Esophagus muscularis mucosa (tissue), 4 donors: ENCODE results near the gene KCNMB2. TPM values are rescaled to one million over a fixed set of nuclear protein-coding genes. Genes with fewer than 3 reads are reported as not detected.

Experiments used
- DNase-seq: peaks from one replicate; pipeline ENCODE4 v3.0.0-alpha.2; 2017; ENCODE audit errors: extremely low spot score
- H3K27ac ChIP-seq, 4 donors: fragments of 200-600 bp; sonication (generic); replicated peaks in 1 of 4; 1 replicate in 3 of 4; 2 replicates in 1 of 4; pipeline ENCODE4 v1.5.1; 2016 to 2019; ENCODE audit warnings: mild to moderate bottlenecking in 1 of 4
- H3K27me3 ChIP-seq, 4 donors: fragments of 200-600 bp; sonication (generic); one replicate each; pipeline versions ENCODE4 v1.5.1 to v1.6.0; 2016 to 2019
- H3K36me3 ChIP-seq, 4 donors: fragments of 200-600 bp; sonication (generic); one replicate each; pipeline ENCODE4 v1.5.1; 2016 to 2019
- H3K4me1 ChIP-seq, 4 donors: fragments of 200-600 bp; sonication (generic); one replicate each; pipeline ENCODE4 v1.5.1; 2016 to 2019
- H3K4me3 ChIP-seq, 4 donors: fragments of 200-600 bp; sonication (generic); 1 replicate in 2 of 4; 2 replicates in 2 of 4; pipeline ENCODE4 v1.5.1; 2016 to 2019; ENCODE audit warnings: mild to moderate bottlenecking in 4 of 4, moderate library complexity in 1 of 4
- H3K9me3 ChIP-seq, 4 donors: fragments of 200-600 bp; sonication (generic); 1 replicate in 3 of 4; 2 replicates in 1 of 4; pipeline ENCODE4 v1.5.1; 2016 to 2019
- EP300 ChIP-seq: sonication (generic); formaldehyde crosslinking; IDR thresholded peaks from one replicate; pipeline ENCODE4 v1.6.1; 2017; ENCODE audit warnings: antibody characterized with exemption
- POLR2A ChIP-seq: fragments of 450-650 bp; IDR thresholded peaks from one replicate; pipeline ENCODE4 v1.6.1; 2017; ENCODE audit warnings: antibody characterized with exemption, moderate library complexity, mild to moderate bottlenecking, low read depth
- POLR2AphosphoS5 ChIP-seq, 2 donors: sonication (generic); formaldehyde crosslinking; IDR thresholded peaks; one replicate each; pipeline ENCODE4 v1.6.1; 2017; ENCODE audit warnings: antibody characterized with exemption in 2 of 2
- WGBS: methylation state at CpG from one replicate; pipeline ENCODE4 v1.1.5; 2018; 5-methylcytosine and 5-hydroxymethylcytosine counted together
- intact Hi-C: fragments of 100-400 bp; cut with DNase I; formaldehyde crosslinking; loops from one replicate; pipeline ENCODE4 v1.15.1; 2023
- total RNA-seq, 4 donors: library from RNA; depleted of rRNA; stranded (reverse); fragments of >200 nt; gene quantifications; one replicate each; pipeline versions ENCODE4 v1.1.0 to v1.2.1, GENCODE V29; 2016
- TF ChIP-seq, protein P1 (sequence below), 3 experiments: fragments of 200-600 bp in 2 of 3; fragments of 450-650 bp in 1 of 3; sonication (generic) in 2 of 3; IDR thresholded peaks; one replicate each; pipeline ENCODE4 v1.5.1; 2017 to 2019; ENCODE audit warnings: antibody characterized with exemption in 3 of 3, mild to moderate bottlenecking in 2 of 3, moderate library complexity in 1 of 3

The KCNMB2 gene
- total RNA-seq, 4 donors from 2014 or later = 0.17 to 0.40 TPM; not detected in 2

DNA sequence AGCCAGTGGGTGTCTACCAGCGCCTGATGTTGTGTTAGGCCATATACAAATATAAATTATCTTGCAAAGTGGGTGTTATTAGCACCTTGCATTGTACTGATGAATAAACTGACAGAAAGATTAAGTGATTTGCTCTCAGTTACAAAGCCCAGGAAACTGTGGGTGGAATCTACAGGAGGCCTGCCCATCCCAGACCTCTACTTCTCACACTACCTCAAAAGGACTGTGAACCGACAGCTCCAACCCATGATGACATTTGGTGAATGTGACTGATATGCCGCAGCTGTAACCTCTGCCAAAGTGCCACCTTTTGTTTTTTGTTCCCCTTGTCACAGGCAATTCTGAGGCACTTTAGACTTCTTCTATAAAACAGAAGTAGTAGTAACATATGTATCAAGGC, 43.7 kb upstream of the KCNMB2 start:
- no peaks in the 10 kb centered on the region for H3K36me3 ChIP-seq
- whole genome bisulfite sequencing = 69% methylated on average over 3 of the region's 3 CpGs

DNA sequence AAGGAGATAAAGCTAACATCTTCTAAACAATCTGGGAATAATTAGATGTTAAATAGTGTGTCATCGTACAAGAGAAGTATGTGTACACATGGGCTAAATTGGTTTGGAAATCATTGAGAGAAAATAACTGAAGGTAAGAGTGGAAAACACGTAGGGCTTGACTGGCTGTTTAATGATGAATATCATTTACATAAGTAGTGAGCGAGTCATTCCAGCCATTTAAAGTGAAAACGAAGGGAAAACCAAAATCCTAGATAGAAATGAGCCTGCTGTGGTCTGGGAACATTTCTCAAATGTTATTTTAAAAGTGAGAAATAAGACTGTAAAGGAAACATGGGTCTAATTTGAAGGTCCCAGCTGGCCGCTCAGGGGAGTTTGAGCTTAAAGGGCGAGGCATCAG, 41.9 kb upstream of the KCNMB2 start:
- Histone ChIP-seq H3K27me3 (no peaks in the 10 kb centered on the region), H3K4me3 (no peak overlapping the region), H3K27ac (no peak overlapping the region), H3K9me3 (no peaks in the 10 kb centered on the region), H3K4me1 (no peaks in the 10 kb centered on the region), H3K36me3 (no peaks in the 10 kb centered on the region)
- 69% methylated on average over 6 of the region's 6 CpGs for WGBS
- DNase-seq = no peak
- intact Hi-C loops = no loop called here
- TF ChIP-seq POLR2AphosphoS5 (IDR thresholded peaks at IDR 0.05) (no peak), POLR2A (no peak), EP300 (no peak)
- TF ChIP-seq, protein P1, sequence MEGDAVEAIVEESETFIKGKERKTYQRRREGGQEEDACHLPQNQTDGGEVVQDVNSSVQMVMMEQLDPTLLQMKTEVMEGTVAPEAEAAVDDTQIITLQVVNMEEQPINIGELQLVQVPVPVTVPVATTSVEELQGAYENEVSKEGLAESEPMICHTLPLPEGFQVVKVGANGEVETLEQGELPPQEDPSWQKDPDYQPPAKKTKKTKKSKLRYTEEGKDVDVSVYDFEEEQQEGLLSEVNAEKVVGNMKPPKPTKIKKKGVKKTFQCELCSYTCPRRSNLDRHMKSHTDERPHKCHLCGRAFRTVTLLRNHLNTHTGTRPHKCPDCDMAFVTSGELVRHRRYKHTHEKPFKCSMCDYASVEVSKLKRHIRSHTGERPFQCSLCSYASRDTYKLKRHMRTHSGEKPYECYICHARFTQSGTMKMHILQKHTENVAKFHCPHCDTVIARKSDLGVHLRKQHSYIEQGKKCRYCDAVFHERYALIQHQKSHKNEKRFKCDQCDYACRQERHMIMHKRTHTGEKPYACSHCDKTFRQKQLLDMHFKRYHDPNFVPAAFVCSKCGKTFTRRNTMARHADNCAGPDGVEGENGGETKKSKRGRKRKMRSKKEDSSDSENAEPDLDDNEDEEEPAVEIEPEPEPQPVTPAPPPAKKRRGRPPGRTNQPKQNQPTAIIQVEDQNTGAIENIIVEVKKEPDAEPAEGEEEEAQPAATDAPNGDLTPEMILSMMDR (IDR thresholded peaks at IDR 0.05) = no peak

More for the DNA sequence above, 43.7 kb upstream of the KCNMB2 start:
- H3K27ac ChIP-seq = no peak overlapping the region
- H3K4me3 ChIP-seq = no peak overlapping the region
- DNase-seq = no peak
- H3K4me1 ChIP-seq = no peaks in the 10 kb centered on the region
- H3K27me3 ChIP-seq = no peaks in the 10 kb centered on the region
- TF ChIP-seq POLR2AphosphoS5 (IDR thresholded peaks at IDR 0.05) (no peak), EP300 (no peak)
- TF ChIP-seq, protein P1 (IDR thresholded peaks at IDR 0.05) = no peak
- H3K9me3 ChIP-seq = no peaks in the 10 kb centered on the region
- intact Hi-C loops = no loop called here

DNA sequence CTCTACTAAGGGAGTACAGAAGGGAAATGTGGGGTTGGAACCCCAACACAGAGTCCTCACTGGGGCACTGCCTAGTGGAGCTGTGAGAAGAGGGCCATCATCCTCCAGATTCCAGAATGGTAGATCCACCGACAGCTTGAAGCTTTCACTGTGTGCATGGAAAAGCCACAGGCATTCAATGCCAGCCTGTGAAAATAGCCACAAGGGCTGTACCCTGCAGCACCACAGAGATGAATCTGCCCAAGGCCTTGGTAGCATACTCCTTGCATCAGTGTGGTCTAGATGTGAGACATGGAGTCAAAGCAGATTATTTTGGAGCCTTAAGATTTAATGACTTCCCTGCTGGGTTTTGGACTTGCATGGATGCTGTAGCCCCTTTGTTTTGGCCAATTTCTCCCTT, 39.3 kb upstream of the KCNMB2 start:
- WGBS = 100% methylated on average over 1 of the region's 1 CpG
- intact Hi-C loops = no loop called here
- TF ChIP-seq, protein P1 (IDR thresholded peaks at IDR 0.05) = no peak
- no peak for TF ChIP-seq EP300
- TF ChIP-seq POLR2AphosphoS5 (IDR thresholded peaks at IDR 0.05) = no peak
- TF ChIP-seq POLR2A = no peak

DNA sequence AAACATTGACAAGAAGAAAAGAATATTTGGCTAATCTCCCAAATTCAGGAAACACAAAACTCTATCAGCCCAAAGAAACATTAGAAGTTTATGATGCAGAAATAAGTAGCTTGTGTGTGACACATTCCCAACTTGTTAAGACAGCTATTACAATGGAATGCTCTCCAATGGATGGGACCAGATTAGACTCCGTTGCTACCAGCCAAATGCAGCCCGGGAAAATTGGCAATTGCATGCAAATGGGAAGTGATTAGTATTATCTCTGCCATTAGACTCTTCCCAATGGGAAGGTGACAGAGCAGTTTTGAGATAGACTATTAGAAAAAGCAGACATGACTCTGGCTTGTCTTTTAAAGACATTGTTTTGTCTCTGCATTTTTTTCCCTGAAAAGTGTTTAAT, 37.4 kb upstream of the KCNMB2 start:
- intact Hi-C loops = no loop called here
- Histone ChIP-seq H3K4me3 (no peak overlapping the region), H3K27ac (no peak overlapping the region), H3K4me1 (no peaks in the 10 kb centered on the region), H3K36me3 (no peaks in the 10 kb centered on the region), H3K27me3 (no peaks in the 10 kb centered on the region), H3K9me3 (no peaks in the 10 kb centered on the region)
- no peak for DNase-seq
- WGBS = 48% methylated on average over 2 of the region's 2 CpGs
- TF ChIP-seq EP300 (no peak), POLR2A (no peak), POLR2AphosphoS5 (IDR thresholded peaks at IDR 0.05) (no peak)
- TF ChIP-seq, protein P1 (IDR thresholded peaks at IDR 0.05) = no peak

More for the DNA sequence above, 39.3 kb upstream of the KCNMB2 start:
- no peak for DNase-seq
- H3K4me3 ChIP-seq = no peak overlapping the region
- no peaks in the 10 kb centered on the region for H3K36me3 ChIP-seq
- no peaks in the 10 kb centered on the region for H3K9me3 ChIP-seq
- no peaks in the 10 kb centered on the region for H3K27me3 ChIP-seq
- no peaks in the 10 kb centered on the region for H3K4me1 ChIP-seq
- no peak overlapping the region for H3K27ac ChIP-seq

DNA sequence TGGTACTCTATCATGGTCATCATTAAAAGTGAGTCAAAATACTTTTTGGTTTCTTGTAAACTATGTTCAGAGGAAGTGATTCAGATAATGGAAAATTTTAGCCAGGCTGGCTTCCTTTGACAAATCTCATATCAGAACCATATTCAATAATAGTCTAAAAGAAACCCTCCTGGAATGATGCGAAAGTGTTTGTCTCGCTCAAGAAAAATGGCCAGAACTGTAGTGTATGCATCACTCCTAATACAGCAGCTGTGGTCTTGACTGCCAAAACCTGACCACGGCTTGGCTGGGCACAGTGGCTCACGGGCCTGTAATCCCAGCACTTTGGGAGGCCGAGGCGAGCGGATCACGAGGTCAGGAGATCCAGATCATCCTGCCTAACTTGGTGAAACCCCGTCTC, 35.6 kb upstream of the KCNMB2 start:
- Histone ChIP-seq H3K27me3 (no peaks in the 10 kb centered on the region), H3K9me3 (no peaks in the 10 kb centered on the region), H3K27ac (no peak overlapping the region), H3K4me3 (no peak overlapping the region), H3K36me3 (no peaks in the 10 kb centered on the region), H3K4me1 (no peaks in the 10 kb centered on the region)
- 76% methylated on average over 9 of the region's 9 CpGs for WGBS
- DNase-seq = no peak
- intact Hi-C loops = no loop called here
- TF ChIP-seq POLR2A (no peak), POLR2AphosphoS5 (IDR thresholded peaks at IDR 0.05) (no peak), EP300 (no peak)
- TF ChIP-seq, protein P1 (IDR thresholded peaks at IDR 0.05) = no peak
